RPMI8226 (cell line): Measurements from ENCODE around the gene SLC30A9.

Experiments used
- DNase-seq: peaks from one replicate; pipeline ENCODE4 v3.0.0-alpha.2; 2015

SLC30A9 gene

GRCh38 chr4:41990365-41991111 is at the start of gene SLC30A9:
SLC30A9 (plus strand) TSS chr4:41990530; CDS start chr4:41990652, 122 bp downstream.
- peak; percentile 93 for DNase-seq

DNA sequence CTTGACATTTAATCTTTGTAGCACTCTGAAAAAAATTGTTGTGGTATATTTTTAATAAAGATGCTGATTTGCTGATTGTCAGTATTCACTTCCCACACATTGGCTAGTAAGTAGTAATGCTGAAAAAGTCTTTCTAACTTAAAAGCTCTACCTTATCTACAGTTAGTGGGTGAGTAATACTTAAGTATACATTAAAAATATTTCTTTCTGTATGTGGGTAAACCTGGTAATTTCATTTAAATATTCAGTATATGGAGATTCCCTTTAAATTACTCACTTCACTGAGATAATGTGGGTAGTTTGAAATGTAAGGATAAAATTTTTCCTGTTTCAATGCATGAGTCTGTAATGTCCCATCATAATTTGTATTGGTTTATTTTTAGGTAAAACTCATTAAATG is 49.5 kb upstream of the SLC30A9 start:
- DNase-seq = no peak

DNA sequence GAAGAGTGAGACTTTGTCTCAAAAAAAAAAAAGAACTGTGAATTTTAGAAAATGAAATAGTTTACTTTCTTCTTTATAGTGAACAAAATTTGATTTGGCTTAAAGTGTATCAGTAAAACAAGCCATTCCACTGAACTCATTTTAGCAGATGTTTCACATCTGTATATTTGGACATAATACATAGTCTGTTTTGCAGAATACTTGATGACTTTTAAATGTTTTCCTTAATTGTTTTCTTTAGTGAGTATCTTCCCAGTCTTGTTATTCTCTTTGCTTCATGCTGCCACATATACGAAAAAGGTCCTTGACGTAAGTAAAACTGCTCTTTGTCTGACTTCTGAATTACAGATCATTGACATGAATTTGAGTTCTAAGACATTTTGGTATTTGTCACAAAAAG is 46.8 kb upstream of the SLC30A9 start:
- DNase-seq = no peak

- DNase-seq = no peak
Measured at GRCh38 chr4:41944089-41944488, 46.2 kb upstream of the SLC30A9 start.

DNA sequence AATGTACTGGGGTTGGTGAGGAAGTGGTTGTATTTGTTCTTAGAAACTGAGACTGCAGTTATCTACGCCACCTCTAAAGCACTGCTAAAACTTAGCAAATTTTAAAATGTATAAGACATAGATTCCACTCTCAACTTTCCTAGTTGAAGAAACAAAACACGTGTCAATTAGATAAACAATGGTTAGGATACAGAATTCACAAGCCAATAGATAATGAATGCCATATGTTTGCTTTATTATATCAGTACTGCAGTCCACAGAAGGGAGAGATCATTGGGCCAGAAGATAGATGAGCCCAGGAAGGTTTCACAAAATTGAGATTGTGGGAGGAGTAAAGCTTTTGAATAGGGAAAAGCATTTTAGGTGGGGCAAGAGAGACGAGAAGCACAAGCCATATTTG is 40.8 kb upstream of the SLC30A9 start:
- no peak for DNase-seq

GRCh38 chr4:41957634-41958033 is 32.7 kb upstream of the SLC30A9 start:
- peak; percentile 23 for DNase-seq

GRCh38 chr4:41963105-41963504 is 27.2 kb upstream of the SLC30A9 start:
- peak; percentile 52 for DNase-seq

DNA sequence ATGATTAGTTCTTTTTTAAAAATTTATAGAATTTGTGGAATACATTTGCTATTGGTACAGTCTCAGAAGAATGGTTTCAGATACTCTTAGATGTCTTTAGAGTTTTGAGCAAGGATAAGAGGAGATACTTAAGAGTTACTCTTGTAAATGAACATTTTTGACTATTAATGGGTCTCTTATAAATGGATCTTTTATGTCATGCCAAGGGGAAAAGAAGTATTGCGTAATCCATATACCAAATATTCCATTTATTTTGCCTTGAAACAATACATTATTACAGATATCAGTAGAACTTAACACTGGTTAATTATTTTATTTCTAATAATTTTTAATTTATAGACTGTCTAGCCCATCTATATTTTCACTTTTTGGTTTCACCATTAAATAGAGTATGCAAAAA is 25.9 kb upstream of the SLC30A9 start:
- no peak for DNase-seq

DNA sequence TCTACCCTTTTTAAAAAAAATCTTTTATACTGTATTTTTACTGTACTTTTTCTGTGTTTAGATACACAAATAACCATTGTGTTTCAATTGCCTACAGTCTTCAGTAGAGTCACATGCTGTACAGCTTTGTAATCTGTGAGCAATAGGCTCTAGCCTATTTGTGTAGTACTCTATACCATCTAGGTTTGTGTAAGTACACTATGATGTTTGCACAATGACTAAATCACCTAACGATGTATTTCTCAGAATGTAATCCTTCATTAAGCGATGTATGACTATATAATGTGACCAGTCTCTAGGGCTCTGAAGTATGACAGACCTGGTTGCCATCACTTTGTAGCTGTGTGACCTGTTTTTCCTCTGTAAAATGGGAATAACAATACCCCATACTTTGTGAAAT is 22.9 kb upstream of the SLC30A9 start:
- no peak for DNase-seq

- DNase-seq = no peak
Measured at GRCh38 chr4:41969671-41970070, 20.7 kb upstream of the SLC30A9 start.

GRCh38 chr4:41975341-41975740 is 15.0 kb upstream of the SLC30A9 start:
- DNase-seq = no peak

- DNase-seq = no peak
Measured at GRCh38 chr4:41976775-41977516, 13.4 kb upstream of the SLC30A9 start.

- no peak for DNase-seq
Measured at GRCh38 chr4:41977709-41978108, 12.6 kb upstream of the SLC30A9 start.

DNA sequence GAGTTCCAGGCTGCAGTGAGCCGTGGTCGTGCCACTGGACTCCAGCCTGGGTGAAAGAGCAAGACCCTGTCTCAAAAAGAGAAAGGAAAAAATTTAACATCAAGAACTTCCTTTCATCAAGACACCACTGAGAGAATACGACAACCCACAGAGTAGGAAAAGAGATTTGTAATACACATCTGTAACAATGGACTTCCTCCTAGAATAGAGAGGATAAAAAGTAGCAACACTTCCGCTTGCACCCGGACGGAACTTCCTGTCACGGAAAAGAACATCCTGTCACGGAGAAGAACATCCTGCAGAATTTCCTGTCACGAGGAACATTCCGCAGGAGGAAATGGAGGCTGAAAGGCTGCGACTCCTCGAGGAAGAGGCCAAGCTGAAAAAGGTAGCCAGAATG is 8.9 kb upstream of the SLC30A9 start, which contains the start of gene DCAF4L1:
Gene DCAF4L1 (plus strand): TSS at position 301 of the 400 bp plus-strand sequence. CDS start 37 bp downstream, at position 338.
- no peak for DNase-seq

DNA sequence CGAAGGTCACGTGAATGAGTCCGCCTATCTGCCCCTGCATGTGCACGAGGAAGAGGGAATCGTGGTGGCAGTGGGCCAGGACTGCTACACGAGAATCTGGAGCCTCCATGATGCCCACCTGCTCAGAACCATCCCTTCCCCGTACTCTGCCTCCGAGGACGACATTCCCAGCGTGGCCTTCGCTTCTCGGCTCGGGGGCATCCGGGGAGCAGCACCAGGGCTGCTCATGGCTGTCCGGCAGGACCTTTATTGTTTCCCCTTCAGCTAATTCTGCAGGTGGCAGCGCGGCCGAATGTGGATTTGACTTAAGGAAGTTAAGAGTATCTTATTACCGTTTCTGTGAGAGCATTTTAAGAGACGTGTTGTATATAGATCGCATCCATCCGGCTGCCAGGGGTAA is 7.6 kb upstream of the SLC30A9 start:
- no peak for DNase-seq

GRCh38 chr4:41985151-41985550 is 5.2 kb upstream of the SLC30A9 start:
- DNase-seq = no peak

DNA sequence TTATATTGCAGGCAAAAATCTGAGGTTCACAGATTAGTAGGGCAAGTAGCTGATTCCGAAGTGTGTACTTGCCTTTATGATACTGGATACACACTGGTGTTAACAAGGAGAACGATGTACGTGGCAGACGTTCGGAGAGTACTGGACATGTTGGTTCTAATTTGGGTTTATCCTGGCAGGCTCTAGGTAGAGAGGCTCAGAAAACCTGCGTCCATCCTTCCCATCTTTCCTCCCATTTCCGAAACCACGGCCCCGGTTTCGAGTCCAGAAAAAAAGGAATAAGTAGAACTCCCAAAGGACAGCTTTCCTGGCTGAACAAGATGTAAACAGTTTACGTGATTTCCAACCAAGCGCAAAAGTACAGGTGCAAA is 351 bp upstream of the SLC30A9 start:
- no peak for DNase-seq

- DNase-seq = no peak
Measured at GRCh38 chr4:41991916-41992767, 1.8 kb downstream of the SLC30A9 start.

DNA sequence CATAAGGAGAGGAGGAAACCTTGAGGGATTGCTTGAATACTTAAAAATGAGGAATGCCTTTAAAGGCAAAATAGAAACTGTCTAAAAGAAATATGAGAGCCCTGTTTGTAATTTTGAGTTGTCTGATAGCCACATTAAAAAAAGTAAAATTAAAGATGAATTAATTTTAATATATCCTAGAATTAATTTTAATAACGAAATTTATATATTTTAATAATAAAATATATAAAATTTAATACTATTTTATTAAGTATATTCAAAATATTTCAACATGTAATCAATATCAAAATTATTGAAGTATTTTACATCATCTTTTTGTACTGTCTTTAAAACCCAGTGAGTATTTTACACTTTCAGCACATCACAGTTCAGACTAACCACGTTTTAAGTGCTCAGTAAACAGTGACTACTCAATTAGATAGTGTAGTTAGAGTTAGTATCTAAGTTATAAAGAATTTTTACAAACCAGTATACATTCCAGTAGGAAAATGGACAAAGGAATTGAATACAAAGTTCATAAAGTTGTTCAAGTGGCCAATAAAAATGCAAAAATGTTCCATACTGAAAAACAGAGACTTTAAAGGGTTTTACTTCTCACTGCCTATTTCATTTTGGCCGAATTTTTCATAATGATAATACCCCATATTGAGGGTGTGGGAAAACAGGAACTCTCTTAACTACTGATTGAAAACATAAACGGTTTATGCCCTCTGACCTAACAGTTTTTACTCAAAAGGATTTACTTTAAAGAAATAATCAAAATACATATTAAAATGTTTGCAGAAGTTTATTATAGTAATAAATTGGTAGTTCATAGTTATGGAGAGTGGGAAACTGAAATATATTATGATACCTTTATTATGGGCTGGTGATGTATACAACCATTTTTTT is 2.9 kb downstream of the SLC30A9 start:
- DNase-seq = no peak

GRCh38 chr4:41994461-41994985 is 4.2 kb downstream of the SLC30A9 start:
- DNase-seq = no peak

- DNase-seq = no peak
Measured at GRCh38 chr4:41998019-41998418, 7.7 kb downstream of the SLC30A9 start.

DNA sequence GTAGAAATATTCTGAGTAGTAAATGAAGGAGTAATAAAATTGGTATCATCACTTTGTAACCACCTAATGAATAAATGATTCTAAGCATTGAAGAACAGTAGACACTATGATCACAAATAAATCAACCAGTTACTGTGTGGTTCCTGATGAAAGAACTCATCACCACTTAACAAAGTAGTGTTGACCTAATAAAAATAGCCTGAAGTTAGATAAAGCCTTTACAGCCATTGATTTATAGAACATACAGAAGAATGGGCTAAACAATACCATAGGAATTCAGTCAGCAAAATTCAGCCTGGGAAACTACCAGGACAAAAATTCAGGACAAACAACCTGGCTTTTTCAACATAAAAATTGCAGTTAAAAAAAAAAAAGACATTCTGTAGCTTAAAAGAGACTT is 9.0 kb downstream of the SLC30A9 start:
- DNase-seq = no peak
